Measurements from ENCODE around the gene RADX. TPM values are rescaled to one million over a fixed set of nuclear protein-coding genes. Genes with fewer than 3 reads are reported as not detected.

RADX gene
- total and polyA plus RNA-seq, 2 donors (not counting 1 experiment from before 2014, with no cell fraction given) = 0.37 to 1.7 TPM

- H3K36me3 ChIP-seq (ENCODE audit: control insufficient read depth, insufficient read depth, low read length) = no peaks in the 10 kb centered on the region
- H2AFZ ChIP-seq (ENCODE audit: low read length) = no peak overlapping the region
- peak; percentile 80 to 97 for DNase-seq (ENCODE audit: low read depth in 2 of 2)
- no peak overlapping the region for H3K4me2 ChIP-seq (ENCODE audit: extremely low read depth, insufficient read depth, low read length)
- no peak for TF ChIP-seq CTCF (conservative IDR thresholded peaks at IDR 0.05 in 1 of 2, IDR thresholded peaks at IDR 0.05 in 1 of 2; ENCODE audit: low read depth in 1 of 2, low read length in 2 of 2)
- TF ChIP-seq EZH2 (IDR thresholded peaks at IDR 0.05; ENCODE audit: low read length, missing control alignments) = no peak
- H3K9ac ChIP-seq (ENCODE audit: insufficient read depth, low read length) = no peak overlapping the region
- H3K9me3 ChIP-seq (ENCODE audit: control insufficient read depth, insufficient read depth, low read depth, low read length) = no peaks in the 10 kb centered on the region
- H3K4me1 ChIP-seq (ENCODE audit: control insufficient read depth, extremely low read depth, insufficient read depth, low read length) = peaks cover 2% of the 10 kb centered on the region
- H3K79me2 ChIP-seq (ENCODE audit: control insufficient read depth, insufficient read depth, low read length) = no peaks in the 10 kb centered on the region
- peak overlapping the region; percentile 61 for H3K27ac ChIP-seq (ENCODE audit: insufficient read depth, low read length)
- H4K20me1 ChIP-seq (ENCODE audit: control insufficient read depth, extremely low read depth, insufficient read depth, low read length) = no peaks in the 10 kb centered on the region
- H3K27me3 ChIP-seq (ENCODE audit: control insufficient read depth, insufficient read depth, low read length) = no peaks in the 10 kb centered on the region
- no peak overlapping the region for H3K4me3 ChIP-seq (replicated peaks in 1 of 4; ENCODE audit: control extremely low read depth in 1 of 4, insufficient read depth in 1 of 4, low read depth in 3 of 4, low read length in 4 of 4)
Observed at GRCh38 chrX:106707771-106708454, 96.1 kb downstream of the RADX start.

- TF ChIP-seq CTCF (conservative IDR thresholded peaks at IDR 0.05 in 1 of 2, IDR thresholded peaks at IDR 0.05 in 1 of 2; ENCODE audit: low read depth in 1 of 2, low read length in 2 of 2) = no peak
- no peak for TF ChIP-seq EZH2 (IDR thresholded peaks at IDR 0.05; ENCODE audit: low read length, missing control alignments)
- H3K4me3 ChIP-seq (replicated peaks in 1 of 4; ENCODE audit: control extremely low read depth in 1 of 4, insufficient read depth in 1 of 4, low read depth in 3 of 4, low read length in 4 of 4) = no peak overlapping the region
- no peaks in the 10 kb centered on the region for H3K27me3 ChIP-seq (ENCODE audit: control insufficient read depth, insufficient read depth, low read length)
- H2AFZ ChIP-seq (ENCODE audit: low read length) = no peak overlapping the region
- no peaks in the 10 kb centered on the region for H3K36me3 ChIP-seq (ENCODE audit: control insufficient read depth, insufficient read depth, low read length)
- H3K79me2 ChIP-seq (ENCODE audit: control insufficient read depth, insufficient read depth, low read length) = no peaks in the 10 kb centered on the region
- no peak overlapping the region for H3K27ac ChIP-seq (ENCODE audit: insufficient read depth, low read length)
- H4K20me1 ChIP-seq (ENCODE audit: control insufficient read depth, extremely low read depth, insufficient read depth, low read length) = no peaks in the 10 kb centered on the region
- no peak overlapping the region for H3K4me2 ChIP-seq (ENCODE audit: extremely low read depth, insufficient read depth, low read length)
- no peak overlapping the region for H3K9ac ChIP-seq (ENCODE audit: insufficient read depth, low read length)
- H3K9me3 ChIP-seq (ENCODE audit: control insufficient read depth, insufficient read depth, low read depth, low read length) = no peaks in the 10 kb centered on the region
- peak in 1 of 2 donors; percentile 11 for DNase-seq (ENCODE audit: low read depth in 2 of 2)
- H3K4me1 ChIP-seq (ENCODE audit: control insufficient read depth, extremely low read depth, insufficient read depth, low read length) = peaks cover 2% of the 10 kb centered on the region
Observed at GRCh38 chrX:106710771-106711170, 99.0 kb downstream of the RADX start.

- no peaks in the 10 kb centered on the region for H3K36me3 ChIP-seq (ENCODE audit: control insufficient read depth, insufficient read depth, low read length)
- H4K20me1 ChIP-seq (ENCODE audit: control insufficient read depth, extremely low read depth, insufficient read depth, low read length) = no peaks in the 10 kb centered on the region
- H3K4me3 ChIP-seq (replicated peaks in 1 of 4; ENCODE audit: control extremely low read depth in 1 of 4, insufficient read depth in 1 of 4, low read depth in 3 of 4, low read length in 4 of 4) = no peak overlapping the region
- no peak for TF ChIP-seq EZH2 (IDR thresholded peaks at IDR 0.05; ENCODE audit: low read length, missing control alignments)
- no peak for TF ChIP-seq CTCF (conservative IDR thresholded peaks at IDR 0.05 in 1 of 2, IDR thresholded peaks at IDR 0.05 in 1 of 2; ENCODE audit: low read depth in 1 of 2, low read length in 2 of 2)
- no peak overlapping the region for H3K4me2 ChIP-seq (ENCODE audit: extremely low read depth, insufficient read depth, low read length)
- no peaks in the 10 kb centered on the region for H3K9me3 ChIP-seq (ENCODE audit: control insufficient read depth, insufficient read depth, low read depth, low read length)
- H2AFZ ChIP-seq (ENCODE audit: low read length) = no peak overlapping the region
- no peaks in the 10 kb centered on the region for H3K79me2 ChIP-seq (ENCODE audit: control insufficient read depth, insufficient read depth, low read length)
- H3K4me1 ChIP-seq (ENCODE audit: control insufficient read depth, extremely low read depth, insufficient read depth, low read length) = peaks cover 2% of the 10 kb centered on the region
- no peaks in the 10 kb centered on the region for H3K27me3 ChIP-seq (ENCODE audit: control insufficient read depth, insufficient read depth, low read length)
- H3K27ac ChIP-seq (ENCODE audit: insufficient read depth, low read length) = no peak overlapping the region
- H3K9ac ChIP-seq (ENCODE audit: insufficient read depth, low read length) = no peak overlapping the region
- DNase-seq (ENCODE audit: low read depth in 2 of 2) = no peak
Observed at GRCh38 chrX:106711375-106711774, 99.6 kb downstream of the RADX start.
